GM08714 (cell line): ENCODE results near the gene NDUFB10.
A peak's percentile ranks its signal among the peaks of the same experiment; 100 is the strongest.

Experiments used
- H3K4me3 ChIP-seq: fragments of 200-500 bp; sonication (Bioruptor generic); 2 replicates; pipeline ENCODE4 v1.5.1; 2014; ENCODE audit warnings: mild to moderate bottlenecking, low read length, inconsistent platforms
- ZNF274 ChIP-seq: IDR thresholded peaks from 2 replicates; pipeline ENCODE4 v1.6.1; 2012; ENCODE audit warnings: mild to moderate bottlenecking, low read depth, low read length

Gene NDUFB10

GRCh38 chr16:2008009-2008526 is 48.7 kb downstream of the NDUFB10 start:
- no peak for TF ChIP-seq ZNF274
- peak overlapping the region; percentile 83 for H3K4me3 ChIP-seq

- peak overlapping the region; percentile 83 for H3K4me3 ChIP-seq
- TF ChIP-seq ZNF274, result no peak
These were observed 49.4 kb downstream of the NDUFB10 start for GRCh38 chr16:2008631-2009163.

GRCh38 chr16:2009164-2009711 is 49.9 kb downstream of the NDUFB10 start:
- no peak for TF ChIP-seq ZNF274
- peak overlapping the region; percentile 83 for H3K4me3 ChIP-seq

GRCh38 chr16:2009791-2010510 is 50.6 kb downstream of the NDUFB10 start, which contains the start of gene ZNF598:
ZNF598 (minus strand) TSS chr16:2009821.
- TF ChIP-seq ZNF274, result no peak
- peak within 1 kb of the TSS; percentile 93 for H3K4me3 ChIP-seq
